Vagina (tissue), 2 donors: ENCODE measurements around the gene ACTL6B.

ENCODE experiments used
- CTCF ChIP-seq, 3 experiments: fragments of 450-650 bp in 2 of 3; fragments of 200-600 bp in 1 of 3; sonication (generic) in 1 of 3; IDR thresholded peaks; one replicate each; pipeline ENCODE4 v1.5.1; 2017 to 2019; ENCODE audit warnings: antibody characterized with exemption in 3 of 3, mild to moderate bottlenecking in 2 of 3, moderate library complexity in 2 of 3
- POLR2A ChIP-seq, 2 donors: fragments of 450-650 bp; IDR thresholded peaks; one replicate each; pipeline ENCODE4 v1.6.1; 2017; ENCODE audit warnings: antibody characterized with exemption in 2 of 2, mild to moderate bottlenecking in 2 of 2, moderate library complexity in 2 of 2

- no peak for TF ChIP-seq POLR2A (IDR thresholded peaks at IDR 0.05)
- no peak for TF ChIP-seq CTCF (IDR thresholded peaks at IDR 0.05)
Observed at GRCh38 chr7:100598425-100598824, 57.8 kb downstream of the ACTL6B start.
